AG04449 (cell line): ENCODE results near the gene TCAP.
A peak's percentile ranks its signal among the peaks of the same experiment; 100 is the strongest.

Experiments used
- CTCF ChIA-PET: fragments of 350-600 bp; formaldehyde crosslinking; extraction: SDS; loops from one replicate; lab custom pipeline; 2021; ENCODE audit warnings: antibody characterized with exemption; lab: Yijun Ruan, JAX
- POLR2A ChIA-PET: fragments of 400-600, 350-600 bp; formaldehyde crosslinking; extraction: SDS; loops from one replicate; lab custom pipeline; 2020; ENCODE audit warnings: antibody characterized with exemption, inconsistent platforms; lab: Yijun Ruan, JAX
- DNase-seq: peaks from one replicate; pipeline ENCODE4 v3.0.0-alpha.2; 2010; ENCODE audit warnings: low read depth, low spot score
- H3K4me3 ChIP-seq: 2 replicates; pipeline ENCODE4 v1.5.1; 2011; ENCODE audit warnings: low read depth, mild to moderate bottlenecking, control low read depth, low read length
- TF ChIP-seq, protein P1 (sequence below): IDR thresholded peaks from one replicate; pipeline ENCODE4 v1.5.1; 2011; ENCODE audit warnings: mild to moderate bottlenecking, moderate library complexity, low read length, control low read depth, inconsistent platforms; ENCODE audit not compliant: insufficient read depth; ENCODE audit errors: missing control alignments

TCAP gene

DNA sequence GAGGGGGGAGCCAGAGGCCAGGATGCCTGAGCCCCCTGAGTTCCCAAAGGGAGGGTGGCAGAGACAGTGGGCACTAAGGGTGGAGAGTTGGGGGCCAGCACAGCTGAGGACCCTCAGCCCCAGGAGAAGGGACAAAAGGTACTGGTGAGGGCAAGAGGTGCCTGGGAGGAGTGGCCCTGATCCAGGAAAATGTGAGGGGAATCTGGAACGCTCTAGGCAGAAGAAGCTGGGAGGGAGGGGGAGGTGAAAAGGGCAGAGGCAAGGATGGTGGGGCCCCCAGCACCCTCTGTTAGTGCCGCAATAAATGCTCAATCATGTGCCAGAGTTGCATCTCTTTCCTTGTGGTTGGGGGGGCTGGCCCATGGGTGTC is 1.1 kb downstream of the TCAP start:
- DNase-seq, result no peak
- POLR2A ChIA-PET, result no interaction called here
- no peak overlapping the region for H3K4me3 ChIP-seq
- TF ChIP-seq, protein P1, sequence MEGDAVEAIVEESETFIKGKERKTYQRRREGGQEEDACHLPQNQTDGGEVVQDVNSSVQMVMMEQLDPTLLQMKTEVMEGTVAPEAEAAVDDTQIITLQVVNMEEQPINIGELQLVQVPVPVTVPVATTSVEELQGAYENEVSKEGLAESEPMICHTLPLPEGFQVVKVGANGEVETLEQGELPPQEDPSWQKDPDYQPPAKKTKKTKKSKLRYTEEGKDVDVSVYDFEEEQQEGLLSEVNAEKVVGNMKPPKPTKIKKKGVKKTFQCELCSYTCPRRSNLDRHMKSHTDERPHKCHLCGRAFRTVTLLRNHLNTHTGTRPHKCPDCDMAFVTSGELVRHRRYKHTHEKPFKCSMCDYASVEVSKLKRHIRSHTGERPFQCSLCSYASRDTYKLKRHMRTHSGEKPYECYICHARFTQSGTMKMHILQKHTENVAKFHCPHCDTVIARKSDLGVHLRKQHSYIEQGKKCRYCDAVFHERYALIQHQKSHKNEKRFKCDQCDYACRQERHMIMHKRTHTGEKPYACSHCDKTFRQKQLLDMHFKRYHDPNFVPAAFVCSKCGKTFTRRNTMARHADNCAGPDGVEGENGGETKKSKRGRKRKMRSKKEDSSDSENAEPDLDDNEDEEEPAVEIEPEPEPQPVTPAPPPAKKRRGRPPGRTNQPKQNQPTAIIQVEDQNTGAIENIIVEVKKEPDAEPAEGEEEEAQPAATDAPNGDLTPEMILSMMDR, result no peak
- CTCF ChIA-PET, result interaction anchor here (1.2 to 9.2 kb wide), 7 partner anchors 11 to 118 kb away, joined by 3 to 237 read pairs (median 6); partner anchors contain the start of gene PPP1R1B

DNA sequence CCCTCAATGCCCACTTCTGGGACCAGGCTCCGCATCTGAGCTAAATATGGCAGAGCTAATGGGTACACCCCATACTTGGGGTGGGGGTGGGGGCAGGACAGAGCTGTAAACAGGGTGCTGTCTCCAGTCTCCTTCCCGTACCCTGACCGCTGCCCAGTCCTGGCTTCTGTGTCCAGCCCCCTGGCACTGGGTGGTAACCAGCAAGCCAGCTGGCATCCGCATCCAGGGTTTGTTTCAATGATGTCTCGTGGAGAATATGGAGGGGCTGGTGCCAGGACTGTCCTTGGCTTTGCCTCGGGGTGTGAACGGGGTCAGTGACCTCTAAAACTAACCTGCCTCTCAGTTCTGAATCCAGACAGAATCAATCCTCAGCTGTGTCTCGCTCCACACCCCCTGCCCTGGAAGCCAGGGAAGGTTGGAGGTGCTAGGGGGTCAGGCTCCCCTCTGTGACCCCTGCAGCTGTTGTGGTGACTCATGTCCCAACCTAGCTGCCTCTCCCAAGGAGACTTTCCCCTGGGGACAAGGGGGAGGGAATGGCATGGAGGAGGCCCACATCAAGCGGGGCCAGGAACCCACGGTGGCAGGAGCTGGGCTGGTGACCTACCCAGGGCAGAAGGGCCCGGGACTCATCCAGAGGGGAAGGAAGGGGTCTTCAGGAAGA is 1.6 kb downstream of the TCAP start:
- POLR2A ChIA-PET, result no interaction called here
- H3K4me3 ChIP-seq, result no peak overlapping the region
- TF ChIP-seq, protein P1, result no peak
- no peak for DNase-seq
- CTCF ChIA-PET, result interaction anchor here (0.7 to 9.2 kb wide), 8 partner anchors 10 to 118 kb away, joined by 3 to 237 read pairs (median 6); partner anchors contain the start of genes PGAP3 and PPP1R1B

DNA sequence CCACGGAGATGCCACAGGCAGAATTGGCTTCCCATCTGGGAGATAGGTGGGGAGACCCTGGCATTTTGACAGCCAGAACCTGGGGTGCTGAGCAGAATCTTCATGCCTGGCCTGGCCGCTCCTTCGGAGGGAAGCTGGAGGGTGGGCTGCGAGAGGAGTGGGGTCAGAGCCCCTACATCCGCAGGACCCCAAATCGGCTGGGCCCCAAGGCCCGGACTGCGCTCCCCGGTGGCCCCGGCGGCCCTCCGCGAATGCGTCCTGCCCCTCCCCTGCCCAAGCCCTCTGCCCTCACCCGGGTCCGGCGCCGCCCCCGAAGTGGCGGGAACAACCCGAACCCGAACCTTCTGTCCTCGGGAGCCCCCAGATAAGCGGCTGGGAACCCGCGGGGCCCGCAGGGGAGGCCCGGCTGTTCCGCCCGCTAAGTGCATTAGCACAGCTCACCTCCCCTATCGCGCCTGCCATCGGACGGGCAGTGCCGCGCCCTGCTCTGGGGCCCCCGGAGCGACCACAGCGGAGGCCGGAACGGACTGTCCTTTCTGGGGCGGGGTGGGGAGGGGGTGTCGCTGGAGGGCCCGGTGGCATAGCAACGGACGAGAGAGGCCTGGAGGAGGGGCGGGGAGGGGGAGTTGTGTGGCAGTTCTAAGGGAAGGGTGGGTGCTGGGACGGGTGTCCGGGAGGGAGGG is 2.3 kb downstream of the TCAP start:
- ChIA-PET CTCF (interaction anchor here (0.7 to 9.2 kb wide), 10 partner anchors 10 to 119 kb away, joined by 3 to 237 read pairs (median 4); partner anchors contain the start of genes PGAP3 and PPP1R1B), POLR2A (no interaction called here)
- DNase-seq, result no peak
- TF ChIP-seq, protein P1, result no peak
- no peak overlapping the region for H3K4me3 ChIP-seq

DNA sequence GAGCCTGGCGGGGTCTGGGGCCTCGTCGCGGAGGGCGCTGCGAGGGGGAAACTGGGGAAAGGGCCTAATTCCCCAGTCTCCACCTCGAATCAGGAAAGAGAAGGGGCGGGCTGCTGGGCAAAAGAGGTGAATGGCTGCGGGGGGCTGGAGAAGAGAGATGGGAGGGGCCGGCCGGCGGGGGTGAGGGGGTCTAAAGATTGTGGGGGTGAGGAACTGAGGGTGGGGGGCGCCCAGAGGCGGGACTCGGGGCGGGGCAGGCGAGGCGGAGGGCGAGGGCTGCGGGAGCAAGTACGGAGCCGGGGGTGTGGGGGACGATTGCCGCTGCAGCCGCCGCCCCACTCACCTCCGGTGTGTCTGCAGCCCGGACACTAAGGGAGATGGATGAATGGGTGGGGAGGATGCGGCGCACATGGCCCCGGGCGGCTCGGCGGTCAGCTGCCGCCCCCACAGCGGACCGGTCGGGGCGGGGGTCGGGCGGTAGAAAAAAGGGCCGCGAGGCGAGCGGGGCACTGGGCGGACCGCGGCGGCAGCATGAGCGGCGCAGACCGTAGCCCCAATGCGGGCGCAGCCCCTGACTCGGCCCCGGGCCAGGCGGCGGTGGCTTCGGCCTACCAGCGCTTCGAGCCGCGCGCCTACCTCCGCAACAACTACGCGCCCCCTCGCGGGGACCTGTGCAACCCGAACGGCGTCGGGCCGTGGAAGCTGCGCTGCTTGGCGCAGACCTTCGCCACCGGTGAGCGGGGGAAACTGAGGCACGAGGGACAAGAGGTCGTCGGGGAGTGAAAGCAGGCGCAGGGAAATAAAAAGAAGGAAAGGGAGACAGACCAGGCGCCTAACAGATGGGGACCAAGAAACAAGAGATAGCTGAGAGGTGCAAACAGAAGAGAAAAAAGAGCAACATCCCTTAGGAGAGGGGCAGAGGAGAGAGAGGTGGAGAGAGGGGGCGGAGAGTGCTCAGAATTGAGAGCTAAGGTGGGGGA is 3.1 kb downstream of the TCAP start, which contains the start of gene PNMT:
Gene PNMT (plus strand): TSS at position 509 of the 980 bp plus-strand sequence. CDS start 23 bp downstream, at position 532.
- peak within 1 kb of the TSS; percentile 29 for H3K4me3 ChIP-seq
- CTCF ChIA-PET, result interaction anchor here (0.6 to 9.2 kb wide), 20 partner anchors 8 to 424 kb away, joined by 3 to 237 read pairs (median 4); partner anchors contain the start of genes ERBB2, PGAP3 and PPP1R1B
- TF ChIP-seq, protein P1, result peak; percentile 87
- no peak for DNase-seq
- POLR2A ChIA-PET, result interaction anchor here (0.7 kb wide), 1 partner anchor 85 kb away, joined by 3 read pairs; no protein-coding TSS in a partner anchor

DNA sequence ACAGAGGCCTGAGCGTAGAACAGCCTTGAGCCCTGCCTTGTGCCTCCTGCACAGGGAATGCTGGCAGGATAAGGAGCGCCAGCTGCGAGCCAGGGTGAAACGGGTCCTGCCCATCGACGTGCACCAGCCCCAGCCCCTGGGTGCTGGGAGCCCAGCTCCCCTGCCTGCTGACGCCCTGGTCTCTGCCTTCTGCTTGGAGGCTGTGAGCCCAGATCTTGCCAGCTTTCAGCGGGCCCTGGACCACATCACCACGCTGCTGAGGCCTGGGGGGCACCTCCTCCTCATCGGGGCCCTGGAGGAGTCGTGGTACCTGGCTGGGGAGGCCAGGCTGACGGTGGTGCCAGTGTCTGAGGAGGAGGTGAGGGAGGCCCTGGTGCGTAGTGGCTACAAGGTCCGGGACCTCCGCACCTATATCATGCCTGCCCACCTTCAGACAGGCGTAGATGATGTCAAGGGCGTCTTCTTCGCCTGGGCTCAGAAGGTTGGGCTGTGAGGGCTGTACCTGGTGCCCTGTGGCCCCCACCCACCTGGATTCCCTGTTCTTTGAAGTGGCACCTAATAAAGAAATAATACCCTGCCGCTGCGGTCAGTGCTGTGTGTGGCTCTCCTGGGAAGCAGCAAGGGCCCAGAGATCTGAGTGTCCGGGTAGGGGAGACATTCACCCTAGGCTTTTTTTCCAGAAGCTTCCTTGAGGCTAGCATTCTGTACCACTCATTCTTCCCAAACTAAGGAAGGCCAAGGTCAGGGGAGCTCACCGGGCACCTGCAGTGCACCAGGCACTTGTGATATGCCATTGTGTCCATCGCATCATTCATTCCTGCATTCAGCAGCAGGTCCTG is 5.0 kb downstream of the TCAP start:
- TF ChIP-seq, protein P1, result no peak
- DNase-seq, result no peak
- POLR2A ChIA-PET, result no interaction called here
- H3K4me3 ChIP-seq, result no peak overlapping the region
- CTCF ChIA-PET, result interaction anchor here (0.7 to 9.2 kb wide), 16 partner anchors 8 to 133 kb away, joined by 3 to 237 read pairs (median 4); partner anchors contain the start of genes ERBB2, PGAP3 and PPP1R1B
